K562 (cell line): ENCODE measurements around the gene ITGA1. TPM values are rescaled to one million over a fixed set of nuclear protein-coding genes. Genes with fewer than 3 reads are reported as not detected.

Source experiments
- ATF1 ChIP-seq, 2 experiments: fragments of 450-650 bp in 1 of 2; IDR thresholded peaks; 2 replicates each; pipeline ENCODE4 v1.6.1; 2016; ENCODE audit warnings: missing compliant biosample characterization in 1 of 2, missing genetic modification characterization in 1 of 2
- TCF7L2 ChIP-seq: fragments of 150-350 bp; IDR thresholded peaks from 2 replicates; pipeline ENCODE4 v1.6.1; 2016; ENCODE audit warnings: low read depth, mild to moderate bottlenecking, low read length, moderate library complexity
- ZBTB40 ChIP-seq, 2 experiments: fragments of 450-650 bp in 1 of 2; sonication (generic) in 1 of 2; formaldehyde crosslinking in 1 of 2; IDR thresholded peaks; 2 replicates each; pipeline versions ENCODE4 v1.7.1 to v1.9.0; 2016 to 2022; ENCODE audit warnings: inconsistent platforms in 1 of 2, mild to moderate bottlenecking in 1 of 2, missing genetic modification reagents in 1 of 2
- ZFP36 ChIP-seq: fragments of 150-350 bp; IDR thresholded peaks from 2 replicates; pipeline ENCODE4 v1.6.1; 2018; ENCODE audit warnings: low read length, low read depth; ENCODE audit not compliant: partially characterized antibody
- ZHX1 ChIP-seq: fragments of 150-350 bp; conservative IDR thresholded peaks from 2 replicates; pipeline ENCODE4 v1.6.1; 2014; ENCODE audit warnings: low read length
- ZNF277 ChIP-seq: fragments of 250-450 bp; sonication (Bioruptor Pico); IDR thresholded peaks from 2 replicates; pipeline ENCODE4 v1.8.0; 2022; ENCODE audit warnings: inconsistent platforms, mild to moderate bottlenecking, moderate library complexity, borderline replicate concordance
- polyA plus RNA-seq, 8 experiments: library from polyadenylated mRNA; depleted of rRNA in 4 of 8; stranded (reverse) in 5 of 8; unstranded in 3 of 8; fragments of >200 nt; fragmentation: Nextera tagmentation in 2 of 8; fragmentation: Illumina TruSeq in 1 of 8; extraction: Ambion mirVana in 2 of 8; extraction: Trizol in 1 of 8; gene quantifications; 2 replicates each; pipeline versions ENCODE4 v1.2.1 to v1.2.3, GENCODE V29; 2011 to 2014; ENCODE audit warnings: inconsistent platforms in 1 of 8, missing spikeins in 1 of 8
- total RNA-seq, 7 experiments: library from RNA; depleted of rRNA in 6 of 7; stranded (reverse); fragments of >200 nt in 6 of 7; fragmentation: Illumina TruSeq in 2 of 7; extraction: Trizol in 2 of 7; gene quantifications; 2 replicates each; pipeline versions ENCODE4 v1.2.1 to v1.2.3, GENCODE V29; 2011 to 2021; ENCODE audit warnings: low replicate concordance in 1 of 7
- TF ChIP-seq, protein P1 (sequence below): fragments of 450-650 bp; IDR thresholded peaks from 2 replicates; pipeline ENCODE4 v1.6.1; 2016; ENCODE audit warnings: antibody characterized with exemption
- TF ChIP-seq, protein P2 (sequence below): sonication (generic); formaldehyde crosslinking; IDR thresholded peaks from 2 replicates; pipeline ENCODE4 v1.8.0; 2022; ENCODE audit warnings: missing genetic modification reagents, mild to moderate bottlenecking, moderate library complexity, borderline replicate concordance

The ITGA1 gene
- total and polyA plus RNA-seq, 9 of the 15 experiments (the other 6 are each of a cell fraction or from before 2014, with no cell fraction given) = 0.04 to 0.22 TPM; not detected in 7

DNA sequence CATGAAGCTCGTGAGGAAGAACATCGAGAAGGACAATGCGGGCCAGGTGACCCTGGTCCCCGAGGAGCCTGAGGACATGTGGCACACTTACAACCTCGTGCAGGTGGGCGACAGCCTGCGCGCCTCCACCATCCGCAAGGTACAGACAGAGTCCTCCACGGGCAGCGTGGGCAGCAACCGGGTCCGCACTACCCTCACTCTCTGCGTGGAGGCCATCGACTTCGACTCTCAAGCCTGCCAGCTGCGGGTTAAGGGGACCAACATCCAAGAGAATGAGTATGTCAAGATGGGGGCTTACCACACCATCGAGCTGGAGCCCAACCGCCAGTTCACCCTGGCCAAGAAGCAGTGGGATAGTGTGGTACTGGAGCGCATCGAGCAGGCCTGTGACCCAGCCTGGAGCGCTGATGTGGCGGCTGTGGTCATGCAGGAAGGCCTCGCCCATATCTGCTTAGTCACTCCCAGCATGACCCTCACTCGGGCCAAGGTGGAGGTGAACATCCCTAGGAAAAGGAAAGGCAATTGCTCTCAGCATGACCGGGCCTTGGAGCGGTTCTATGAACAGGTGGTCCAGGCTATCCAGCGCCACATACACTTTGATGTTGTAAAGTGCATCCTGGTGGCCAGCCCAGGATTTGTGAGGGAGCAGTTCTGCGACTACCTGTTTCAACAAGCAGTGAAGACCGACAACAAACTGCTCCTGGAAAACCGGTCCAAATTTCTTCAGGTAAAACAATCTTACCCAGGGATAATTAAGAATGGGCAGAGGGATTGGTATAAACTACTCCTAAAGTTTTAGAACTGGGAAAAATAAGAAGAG is 12.9 kb downstream of the ITGA1 start (continued):
- TF ChIP-seq ZBTB40 (IDR thresholded peaks at IDR 0.05) = no peak
- TF ChIP-seq ZBTB40 (CRISPR knock-in tag; IDR thresholded peaks at IDR 0.05) = no peak
- no peak for TF ChIP-seq ZNF277 (CRISPR knock-in tag)
- TF ChIP-seq, protein P1, sequence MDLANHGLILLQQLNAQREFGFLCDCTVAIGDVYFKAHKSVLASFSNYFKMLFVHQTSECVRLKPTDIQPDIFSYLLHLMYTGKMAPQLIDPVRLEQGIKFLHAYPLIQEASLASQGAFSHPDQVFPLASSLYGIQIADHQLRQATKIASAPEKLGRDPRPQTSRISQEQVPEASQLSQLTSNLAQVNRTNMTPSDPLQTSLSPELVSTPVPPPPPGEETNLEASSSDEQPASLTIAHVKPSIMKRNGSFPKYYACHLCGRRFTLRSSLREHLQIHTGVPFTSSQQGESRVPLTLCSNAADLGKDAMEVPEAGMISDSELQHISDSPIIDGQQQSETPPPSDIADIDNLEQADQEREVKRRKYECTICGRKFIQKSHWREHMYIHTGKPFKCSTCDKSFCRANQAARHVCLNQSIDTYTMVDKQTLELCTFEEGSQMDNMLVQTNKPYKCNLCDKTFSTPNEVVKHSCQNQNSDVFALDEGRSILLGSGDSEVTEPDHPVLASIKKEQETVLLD = no peak
- no peak for TF ChIP-seq ZFP36
- TF ChIP-seq ATF1 (CRISPR knock-in tag; IDR thresholded peaks at IDR 0.05) = no peak
- peak; percentile 22; the same call in 1 of the 2 replicates for TF ChIP-seq ATF1 (tag; IDR thresholded peaks at IDR 0.05)
- no peak for TF ChIP-seq TCF7L2
- TF ChIP-seq, protein P2, sequence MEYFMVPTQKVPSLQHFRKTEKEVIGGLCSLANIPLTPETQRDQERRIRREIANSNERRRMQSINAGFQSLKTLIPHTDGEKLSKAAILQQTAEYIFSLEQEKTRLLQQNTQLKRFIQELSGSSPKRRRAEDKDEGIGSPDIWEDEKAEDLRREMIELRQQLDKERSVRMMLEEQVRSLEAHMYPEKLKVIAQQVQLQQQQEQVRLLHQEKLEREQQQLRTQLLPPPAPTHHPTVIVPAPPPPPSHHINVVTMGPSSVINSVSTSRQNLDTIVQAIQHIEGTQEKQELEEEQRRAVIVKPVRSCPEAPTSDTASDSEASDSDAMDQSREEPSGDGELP (CRISPR knock-in tag) = 0 out of 2 replicates have a peak, but pooled peaks have one; percentile 19
- TF ChIP-seq ZHX1 = no peak
